ENCODE data around the gene PIEZO2. TPM values are rescaled to one million over a fixed set of nuclear protein-coding genes. Genes with fewer than 3 reads are reported as not detected.

Gene PIEZO2
- total and polyA plus RNA-seq, 9 donors = 2.0 to 8.5 (median 3.2) TPM

DNA sequence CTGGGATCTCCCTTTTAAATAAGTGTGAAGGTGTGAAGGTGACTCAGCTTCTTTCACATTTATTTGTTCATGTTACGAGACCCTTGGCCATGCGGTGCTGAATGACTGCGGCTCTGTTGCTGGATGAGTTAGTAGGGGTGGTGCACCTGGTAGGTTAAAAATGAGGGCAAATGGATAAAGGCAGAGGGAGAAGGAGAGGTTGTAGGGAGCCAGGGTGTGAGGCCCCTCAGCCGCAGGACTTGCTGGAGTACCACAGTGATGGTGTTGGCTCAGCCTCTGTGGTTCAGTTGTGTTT lies 459.4 kb downstream of the PIEZO2 start:
- Histone ChIP-seq H3K27me3 (no peaks in the 10 kb centered on the region), H3K27ac (no peak overlapping the region), H3K4me1 (ENCODE audit: insufficient read depth) (no peaks in the 10 kb centered on the region), H3K9me3 (no peaks in the 10 kb centered on the region), H3K36me3 (no peaks in the 10 kb centered on the region), H3K4me3 (no peak overlapping the region)
- TF ChIP-seq EP300 (IDR thresholded peaks at IDR 0.05) (no peak), POLR2A (IDR thresholded peaks at IDR 0.05) (no peak)
- TF ChIP-seq, protein P1, sequence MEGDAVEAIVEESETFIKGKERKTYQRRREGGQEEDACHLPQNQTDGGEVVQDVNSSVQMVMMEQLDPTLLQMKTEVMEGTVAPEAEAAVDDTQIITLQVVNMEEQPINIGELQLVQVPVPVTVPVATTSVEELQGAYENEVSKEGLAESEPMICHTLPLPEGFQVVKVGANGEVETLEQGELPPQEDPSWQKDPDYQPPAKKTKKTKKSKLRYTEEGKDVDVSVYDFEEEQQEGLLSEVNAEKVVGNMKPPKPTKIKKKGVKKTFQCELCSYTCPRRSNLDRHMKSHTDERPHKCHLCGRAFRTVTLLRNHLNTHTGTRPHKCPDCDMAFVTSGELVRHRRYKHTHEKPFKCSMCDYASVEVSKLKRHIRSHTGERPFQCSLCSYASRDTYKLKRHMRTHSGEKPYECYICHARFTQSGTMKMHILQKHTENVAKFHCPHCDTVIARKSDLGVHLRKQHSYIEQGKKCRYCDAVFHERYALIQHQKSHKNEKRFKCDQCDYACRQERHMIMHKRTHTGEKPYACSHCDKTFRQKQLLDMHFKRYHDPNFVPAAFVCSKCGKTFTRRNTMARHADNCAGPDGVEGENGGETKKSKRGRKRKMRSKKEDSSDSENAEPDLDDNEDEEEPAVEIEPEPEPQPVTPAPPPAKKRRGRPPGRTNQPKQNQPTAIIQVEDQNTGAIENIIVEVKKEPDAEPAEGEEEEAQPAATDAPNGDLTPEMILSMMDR (IDR thresholded peaks at IDR 0.05) = no peak
- DNase-seq = no peak
- 88 to 93% (median 89%) methylated on average over 4 of the region's 4 CpGs for WGBS, 3 donors
- intact Hi-C loops (cut with DNase I) = no loop called here

DNA sequence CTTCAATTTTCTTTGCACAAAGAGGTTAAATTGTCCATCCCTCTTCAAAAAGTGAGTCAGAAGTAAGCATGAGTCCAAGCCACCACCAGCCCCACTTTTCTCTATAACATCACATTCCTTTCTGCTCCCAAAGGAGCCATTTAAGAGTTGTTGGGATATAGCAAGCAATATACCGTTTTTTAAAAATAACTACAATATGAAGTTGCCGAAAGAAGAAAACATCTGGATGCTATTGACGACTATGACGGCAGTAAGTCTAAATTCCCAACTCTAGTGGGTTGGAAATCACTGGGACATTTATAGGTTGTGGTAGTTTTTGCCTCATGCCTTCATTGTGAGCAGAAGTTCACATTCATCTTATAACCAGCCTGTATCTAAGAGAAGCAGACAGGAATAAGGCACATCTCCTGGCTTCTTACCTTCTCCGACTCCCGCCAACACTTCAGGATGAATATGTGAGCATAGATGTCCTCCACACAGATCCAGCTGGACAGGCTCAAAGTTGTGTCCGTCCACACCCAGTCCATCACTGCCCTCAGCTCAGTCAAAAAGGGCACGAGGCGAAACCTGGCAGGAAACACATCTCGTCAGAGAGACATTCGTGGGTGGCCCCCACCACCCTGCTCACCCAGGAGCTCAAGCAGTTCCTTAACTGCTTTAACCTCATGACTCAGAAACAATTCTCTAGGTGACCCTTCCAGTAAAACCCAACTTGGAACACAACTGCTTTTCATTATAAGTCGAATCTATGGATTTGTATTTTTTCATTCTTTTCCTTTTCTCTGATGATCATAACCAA lies 459.9 kb downstream of the PIEZO2 start:
- 71 to 86% (median 82%) methylated on average over 12 of the region's 12 CpGs for WGBS, 3 donors
- no peak overlapping the region for H3K4me3 ChIP-seq

DNA sequence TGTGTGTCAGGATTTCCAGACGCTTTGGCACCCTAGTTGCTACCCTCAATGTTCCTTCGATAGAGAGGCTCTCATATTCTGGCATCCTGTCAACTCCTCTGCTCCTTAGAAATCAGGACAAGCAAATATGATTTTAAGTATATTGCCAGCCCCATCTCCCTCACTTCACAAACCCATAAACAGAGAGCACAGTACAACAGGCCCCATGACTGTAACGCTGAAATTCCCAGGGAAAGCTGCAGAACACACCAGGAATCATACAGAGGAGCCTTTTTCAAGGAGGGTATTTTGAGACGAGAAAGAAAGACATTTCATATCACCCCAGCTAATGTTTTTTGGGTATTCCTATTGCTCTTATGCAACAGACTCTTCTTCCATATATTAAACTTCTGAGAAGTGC lies 460.6 kb downstream of the PIEZO2 start:
- WGBS, 3 donors = 62 to 71% (median 70%) methylated on average over 4 of the region's 4 CpGs
- no peak overlapping the region for H3K4me3 ChIP-seq
- no peaks in the 10 kb centered on the region for H3K4me1 ChIP-seq (ENCODE audit: insufficient read depth)
- intact Hi-C loops (cut with DNase I) = no loop called here
- TF ChIP-seq EP300 (IDR thresholded peaks at IDR 0.05) = no peak
- no peak for TF ChIP-seq POLR2A (IDR thresholded peaks at IDR 0.05)
- TF ChIP-seq, protein P1 (IDR thresholded peaks at IDR 0.05) = no peak
- H3K27me3 ChIP-seq = no peaks in the 10 kb centered on the region
- H3K27ac ChIP-seq = no peak overlapping the region
- H3K36me3 ChIP-seq = no peaks in the 10 kb centered on the region
- DNase-seq = no peak
- H3K9me3 ChIP-seq = no peaks in the 10 kb centered on the region

More for the DNA sequence above, 459.9 kb downstream of the PIEZO2 start:
- H3K36me3 ChIP-seq = no peaks in the 10 kb centered on the region
- DNase-seq = no peak
- no peaks in the 10 kb centered on the region for H3K9me3 ChIP-seq
- no peaks in the 10 kb centered on the region for H3K27me3 ChIP-seq
- intact Hi-C loops (cut with DNase I) = no loop called here
- no peak overlapping the region for H3K27ac ChIP-seq
- H3K4me1 ChIP-seq (ENCODE audit: insufficient read depth) = no peaks in the 10 kb centered on the region
- TF ChIP-seq EP300 (IDR thresholded peaks at IDR 0.05) (no peak), POLR2A (IDR thresholded peaks at IDR 0.05) (no peak)
- TF ChIP-seq, protein P1 (IDR thresholded peaks at IDR 0.05) = no peak

DNA sequence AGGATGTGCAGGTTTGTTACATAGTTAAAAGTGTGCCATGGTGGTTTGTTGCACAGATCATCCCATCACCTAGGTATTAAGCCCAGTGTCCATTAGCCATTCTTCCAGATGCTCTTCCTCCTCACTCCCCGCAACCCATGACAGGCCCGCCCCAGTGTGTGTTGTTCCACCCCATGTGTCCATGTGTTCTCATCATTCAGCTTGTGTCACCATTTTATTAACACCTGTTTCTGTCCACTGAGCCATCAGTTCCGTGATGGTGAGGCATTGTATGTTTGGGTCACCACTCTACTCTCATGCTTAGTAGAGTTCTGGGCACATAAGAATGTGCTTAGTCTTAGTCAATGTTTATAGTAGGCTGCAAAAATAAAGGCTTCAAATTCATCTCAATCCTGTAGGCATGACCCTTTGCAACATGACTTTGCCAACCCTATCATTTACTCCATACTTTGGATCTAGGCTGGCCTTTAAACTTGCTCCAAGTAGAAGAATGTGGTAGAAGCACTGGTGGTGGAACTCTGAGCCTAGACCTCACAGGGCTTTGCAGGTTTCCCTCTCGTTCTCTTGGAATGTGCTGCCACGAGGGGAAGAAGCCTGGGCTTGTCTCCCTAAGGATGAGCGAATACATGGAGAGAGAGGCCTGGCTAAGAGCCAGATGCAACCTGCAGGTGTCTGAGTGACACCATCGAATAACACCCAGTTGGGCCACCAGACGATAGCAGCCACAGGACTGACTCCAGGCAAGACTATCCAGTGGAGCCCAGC lies 462.0 kb downstream of the PIEZO2 start:
- no peaks in the 10 kb centered on the region for H3K27me3 ChIP-seq
- H3K36me3 ChIP-seq = no peaks in the 10 kb centered on the region
- no peak for DNase-seq
- WGBS, 3 donors = 74 to 87% (median 75%) methylated on average over 8 of the region's 8 CpGs
- no peaks in the 10 kb centered on the region for H3K4me1 ChIP-seq (ENCODE audit: insufficient read depth)
- no peak overlapping the region for H3K4me3 ChIP-seq
- H3K9me3 ChIP-seq = no peaks in the 10 kb centered on the region
- H3K27ac ChIP-seq = no peak overlapping the region
- intact Hi-C loops (cut with DNase I) = no loop called here
- TF ChIP-seq EP300 (IDR thresholded peaks at IDR 0.05) = no peak
- TF ChIP-seq, protein P1 (IDR thresholded peaks at IDR 0.05) = no peak
- no peak for TF ChIP-seq POLR2A (IDR thresholded peaks at IDR 0.05)

Measured in ovary (tissue), 9 donors.